RCC 7860 (cell line): Measurements from ENCODE around the gene PRKCA.
"Not testable (repeated sequence)": the region's sequence is repeated elsewhere in the genome, so short reads cannot be mapped to it uniquely, and the experiment has no call there.

Source experiments
- DNase-seq: peaks from one replicate; pipeline ENCODE4 v3.0.0-alpha.2; 2015; ENCODE audit warnings: low spot score
- FAIRE-seq: peaks from 2 replicates; lab custom pipeline; 2012; peaks lifted over from hg19 to GRCh38; lab: Jason Lieb, UNC

The PRKCA gene

DNA sequence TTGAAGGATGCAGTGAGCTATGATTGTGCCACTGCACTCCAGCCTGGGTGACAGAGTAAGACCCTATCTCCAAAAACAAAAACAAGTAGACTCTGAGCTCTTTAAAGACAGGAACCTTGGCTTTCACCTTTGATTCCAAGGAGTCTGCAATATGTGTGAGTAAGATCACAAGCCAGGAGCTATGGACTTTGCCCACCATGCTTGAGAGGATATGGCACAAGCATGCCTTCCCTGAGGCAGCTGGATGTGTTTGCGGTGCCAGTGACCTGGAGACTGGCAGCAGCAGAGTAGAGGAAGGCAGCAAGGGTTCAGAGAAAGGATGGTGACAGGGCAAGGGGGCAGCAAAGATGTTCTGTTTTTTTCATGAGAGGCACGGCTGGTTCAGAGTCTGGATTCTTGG, 14.5 kb upstream of the PRKCA start:
- DNase-seq, result peak; percentile 67
- FAIRE-seq, result peak; percentile 66

DNA sequence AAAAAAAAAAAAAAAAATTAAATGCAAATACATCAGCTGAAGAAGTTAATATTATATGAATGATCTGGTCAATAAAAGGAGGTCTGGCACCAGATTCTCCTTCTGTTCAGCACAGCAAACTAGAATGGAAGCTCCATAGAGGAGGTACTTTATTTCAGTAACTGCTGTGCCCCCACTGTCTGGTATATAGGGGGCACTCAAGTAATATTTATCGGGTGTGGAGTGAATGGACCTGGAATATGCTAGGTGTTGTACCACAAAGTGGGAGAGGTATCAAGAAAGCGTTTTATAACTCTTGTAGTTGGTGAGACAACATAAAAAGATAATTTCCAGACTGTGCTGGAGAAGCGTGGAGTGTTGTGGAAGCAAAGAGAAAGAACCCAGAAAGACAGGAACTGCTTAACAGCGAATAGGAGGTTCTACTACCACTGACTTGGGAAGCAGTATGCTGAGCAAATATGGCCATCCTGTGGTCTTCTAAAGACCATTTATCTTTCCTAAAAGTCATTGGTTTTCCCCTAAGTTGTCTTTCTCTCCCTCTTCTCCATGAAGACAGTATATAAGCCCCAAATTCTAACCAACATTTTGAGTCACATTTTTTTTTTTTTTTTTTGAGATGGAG, 12.2 kb upstream of the PRKCA start:
- no peak for FAIRE-seq
- no peak for DNase-seq

DNA sequence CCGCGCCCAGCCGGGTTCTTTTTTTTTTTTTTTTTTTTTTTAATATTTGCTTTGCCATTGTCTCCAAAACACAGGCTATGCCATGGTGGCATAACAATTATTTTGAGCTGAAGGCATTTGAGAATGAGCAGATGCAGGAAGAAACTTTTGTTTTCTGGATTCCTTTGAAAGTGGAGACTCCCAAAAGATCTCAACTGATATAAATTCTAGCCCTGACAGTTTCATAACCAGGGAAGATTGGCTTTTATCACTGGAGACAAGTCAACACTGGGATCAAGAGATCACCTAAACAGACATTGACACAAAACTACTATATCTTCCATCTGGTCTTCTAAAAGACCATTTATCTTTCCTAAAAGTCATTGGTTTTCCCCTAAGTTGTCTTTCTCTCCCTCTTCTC, 10.1 kb upstream of the PRKCA start:
- DNase-seq (no peak), FAIRE-seq (no peak)

DNA sequence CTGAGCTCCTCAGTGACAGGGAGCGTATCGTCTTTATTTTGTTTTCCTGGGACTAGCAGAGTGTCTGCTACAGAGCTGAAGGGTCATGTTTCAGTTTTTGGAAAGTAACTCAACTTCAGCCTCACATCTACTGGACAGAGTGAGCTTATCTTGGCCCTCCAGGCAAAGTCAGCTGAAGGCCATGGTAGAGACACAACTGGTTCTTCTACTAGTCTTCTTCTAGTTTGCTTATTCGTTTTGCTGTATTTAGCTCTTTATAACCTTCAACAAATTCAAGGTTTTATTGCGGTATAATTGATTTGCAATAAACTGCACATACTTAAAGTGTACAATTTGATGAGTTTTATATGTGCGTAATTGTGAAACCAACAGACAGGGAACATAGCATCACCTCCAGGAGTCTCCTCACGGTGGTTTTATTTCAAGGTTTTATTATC, 6.1 kb upstream of the PRKCA start:
- no peak for DNase-seq
- FAIRE-seq, result no peak

DNA sequence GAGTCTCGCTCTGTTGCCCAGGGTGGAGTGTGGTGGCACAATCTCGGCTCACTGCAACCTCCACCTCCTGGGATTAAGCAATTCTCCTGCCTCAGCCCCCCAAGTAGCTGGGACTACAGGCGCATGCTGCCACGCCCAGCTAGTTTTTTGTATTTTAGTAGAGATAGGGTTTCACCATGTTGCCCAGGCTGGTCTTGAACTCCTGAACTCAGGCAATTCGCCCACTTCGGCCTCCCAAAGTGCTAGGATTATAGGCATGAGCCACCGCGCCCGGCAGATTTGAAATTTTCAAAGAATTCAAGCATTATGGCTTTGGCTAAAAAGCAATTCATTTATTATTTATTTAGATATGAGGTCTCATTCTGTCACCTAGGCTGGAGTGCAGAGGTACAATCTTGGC, 5.0 kb upstream of the PRKCA start:
- FAIRE-seq, DNase-seq: not testable (repeated sequence)

DNA sequence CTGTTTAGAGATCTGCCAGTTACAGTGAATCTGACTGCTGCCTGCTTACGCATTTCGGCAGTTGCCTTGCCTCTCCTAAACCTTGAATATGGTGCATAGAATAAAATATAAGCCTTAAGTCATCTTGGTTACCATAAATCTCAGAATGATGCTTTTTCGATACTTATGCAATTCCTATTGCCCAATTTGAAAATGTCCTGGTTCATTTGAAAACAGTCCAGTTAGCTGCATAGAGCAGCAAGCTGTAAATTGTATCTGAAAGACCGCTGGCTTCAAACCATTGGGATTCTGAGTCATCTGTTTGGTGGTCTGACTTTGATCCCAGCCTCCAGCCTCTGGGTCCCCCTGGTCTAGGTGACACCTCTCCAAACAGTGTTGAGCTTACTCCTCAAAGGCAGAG, 2.7 kb upstream of the PRKCA start:
- FAIRE-seq (no peak), DNase-seq (no peak)

DNA sequence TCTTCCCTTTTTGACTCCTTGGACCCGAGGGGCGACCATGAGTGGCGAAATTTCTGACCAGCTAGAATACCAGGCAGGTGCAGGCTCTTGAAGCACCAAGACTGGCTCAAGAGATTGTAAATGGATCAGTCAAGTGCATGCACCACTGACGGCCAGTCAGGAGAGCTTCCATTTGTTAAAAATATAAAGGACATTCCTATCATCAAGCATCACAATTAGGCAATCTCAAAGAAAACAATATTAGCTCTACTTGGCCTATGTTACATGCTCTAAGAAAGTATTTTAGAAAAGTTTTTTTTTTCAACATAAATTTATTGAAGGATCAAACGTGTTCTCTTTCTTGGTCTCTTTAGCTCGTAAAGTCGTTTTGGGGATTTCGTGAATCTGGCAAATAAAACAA, 1.5 kb upstream of the PRKCA start:
- DNase-seq (no peak), FAIRE-seq (no peak)

DNA sequence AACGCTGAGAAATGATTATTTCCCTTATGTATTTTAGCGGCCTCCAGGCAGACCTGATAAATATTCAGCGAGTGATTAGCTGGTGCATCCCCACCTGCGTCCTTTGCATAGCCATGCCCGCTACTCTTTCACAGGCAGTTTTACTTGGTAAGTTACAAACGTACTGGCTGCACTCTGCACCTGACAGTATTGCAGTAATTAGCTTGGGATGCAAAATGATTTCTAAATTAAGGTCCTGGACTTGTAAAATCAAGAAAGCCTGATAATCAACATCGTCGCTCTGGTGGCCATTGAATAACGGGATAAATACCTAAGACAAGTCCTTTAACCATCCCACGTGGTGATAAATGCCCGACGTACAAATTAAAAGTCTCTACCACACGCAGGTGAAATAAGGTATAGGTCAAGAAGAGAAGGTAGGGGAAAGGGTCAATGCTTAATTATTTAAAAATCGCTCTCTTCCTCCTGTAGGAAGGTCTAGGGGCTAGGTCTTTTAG, 998 bp upstream of the PRKCA start:
- no peak for FAIRE-seq

DNA sequence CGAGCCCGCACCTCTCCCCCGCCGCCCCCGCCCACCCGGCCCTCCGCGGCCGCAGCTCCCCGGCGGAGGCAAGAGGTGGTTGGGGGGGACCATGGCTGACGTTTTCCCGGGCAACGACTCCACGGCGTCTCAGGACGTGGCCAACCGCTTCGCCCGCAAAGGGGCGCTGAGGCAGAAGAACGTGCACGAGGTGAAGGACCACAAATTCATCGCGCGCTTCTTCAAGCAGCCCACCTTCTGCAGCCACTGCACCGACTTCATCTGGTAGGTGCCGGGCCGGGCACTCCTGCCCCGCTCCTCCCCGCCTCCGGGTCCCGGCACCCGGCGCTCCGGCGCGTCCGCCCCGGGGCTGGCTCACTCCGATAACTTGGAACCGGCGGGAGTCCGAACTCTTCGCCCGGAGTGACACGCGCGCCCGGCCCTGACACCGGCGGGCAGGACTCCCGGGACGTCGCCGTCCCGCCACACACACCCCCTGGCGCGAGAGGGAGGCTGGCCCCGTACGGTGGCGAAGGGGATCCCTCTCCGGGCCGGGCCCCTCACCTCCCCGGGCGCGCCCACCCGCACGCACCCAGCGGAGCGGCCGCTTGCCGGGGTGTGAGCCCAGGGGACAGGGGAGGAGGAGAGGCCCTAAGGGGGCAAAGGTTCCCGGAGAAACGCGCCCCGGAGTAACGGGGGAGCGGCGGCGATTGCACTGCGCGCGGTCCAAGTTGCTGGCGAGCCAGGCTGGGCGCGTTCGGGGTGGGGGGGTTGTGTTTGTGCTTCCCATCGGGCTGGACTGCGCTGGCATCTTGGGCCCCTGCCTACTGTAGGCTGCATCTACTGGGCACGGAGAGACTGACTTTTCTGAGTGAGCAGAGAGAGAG, 581 bp downstream of the PRKCA start:
- DNase-seq (peak; percentile 62), FAIRE-seq (no peak)

More for the DNA sequence above, 998 bp upstream of the PRKCA start:
- DNase-seq, result no peak

DNA sequence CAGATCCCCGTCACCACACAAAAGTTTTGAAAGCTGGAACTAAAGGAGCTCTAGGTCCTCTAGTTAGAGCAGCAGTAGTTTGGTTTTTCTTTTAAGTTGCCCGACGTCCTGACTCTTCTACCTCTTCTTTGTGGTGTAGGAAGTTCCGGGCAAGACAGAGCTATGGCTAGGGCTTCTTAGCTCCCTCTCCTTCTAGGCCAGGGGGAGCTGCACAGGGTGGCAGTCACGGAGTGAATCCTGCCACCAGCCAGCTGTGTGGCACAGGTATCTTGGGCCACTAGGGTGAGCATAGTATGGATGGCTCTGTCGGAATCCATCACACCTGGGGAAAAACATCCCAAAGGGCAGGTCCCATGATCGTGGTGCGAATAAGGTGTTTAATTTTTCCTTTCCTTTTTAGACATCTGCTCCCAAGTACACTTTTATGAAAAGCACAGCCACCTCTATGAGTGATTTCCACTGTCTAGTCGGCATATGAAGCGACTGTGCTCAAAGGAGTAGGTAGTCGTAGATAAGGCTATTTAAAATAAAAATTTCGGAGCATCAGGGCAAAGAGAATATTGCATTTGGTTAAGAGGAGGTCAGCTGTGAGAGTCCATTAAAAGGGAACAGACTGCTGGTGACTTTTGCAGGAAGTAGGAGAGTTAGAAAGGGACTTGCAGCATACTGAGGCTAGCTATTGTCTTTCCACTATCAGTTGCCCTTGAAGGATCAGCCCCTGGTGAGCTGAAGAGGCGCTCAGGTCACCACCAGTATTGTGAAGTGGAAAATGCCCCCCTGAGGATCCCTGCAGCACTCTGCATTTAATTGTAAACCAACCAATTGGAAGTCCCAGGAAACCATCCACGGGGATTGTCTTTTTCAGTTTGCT, 2.1 kb downstream of the PRKCA start:
- DNase-seq (peak; percentile 63), FAIRE-seq (peak; percentile 71)

DNA sequence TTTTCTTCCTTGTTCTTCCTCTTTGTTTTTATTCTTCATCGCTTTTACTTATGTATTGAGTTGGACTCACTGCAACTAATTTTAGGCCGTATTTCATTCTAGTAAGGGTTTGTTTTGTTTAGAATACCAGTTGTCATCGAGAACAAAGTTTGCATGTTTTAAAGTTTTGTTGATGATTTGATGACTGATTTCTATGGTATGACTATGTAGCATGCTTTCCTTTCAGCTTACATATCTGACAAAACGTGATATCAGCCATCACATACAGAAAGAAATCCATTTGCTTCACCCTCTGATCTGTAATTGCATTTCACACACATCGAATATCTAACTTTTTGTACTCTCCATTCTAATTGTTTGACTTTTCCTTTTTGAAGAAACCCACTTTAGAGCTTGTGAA, 4.0 kb downstream of the PRKCA start:
- DNase-seq, result no peak
- FAIRE-seq, result no peak

DNA sequence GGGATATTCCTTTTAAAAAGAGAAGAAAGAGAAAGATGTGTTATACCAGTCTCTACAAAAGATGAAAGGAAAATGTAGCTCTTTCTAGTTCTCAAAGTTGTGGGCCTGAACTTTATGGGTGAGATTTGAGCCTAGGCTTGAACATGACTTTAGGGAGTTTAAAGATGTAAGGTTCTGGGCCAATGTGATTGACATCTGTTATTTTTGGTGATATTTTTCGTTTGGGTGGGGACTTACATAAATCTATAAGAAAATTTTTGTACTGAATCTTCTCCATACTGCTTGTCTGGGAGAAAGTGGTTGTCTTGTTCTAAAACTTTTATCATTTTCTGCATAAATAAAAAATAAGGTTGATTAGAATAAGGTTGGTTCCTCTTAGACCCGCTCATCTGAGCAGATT, 4.8 kb downstream of the PRKCA start:
- FAIRE-seq, result no peak

DNA sequence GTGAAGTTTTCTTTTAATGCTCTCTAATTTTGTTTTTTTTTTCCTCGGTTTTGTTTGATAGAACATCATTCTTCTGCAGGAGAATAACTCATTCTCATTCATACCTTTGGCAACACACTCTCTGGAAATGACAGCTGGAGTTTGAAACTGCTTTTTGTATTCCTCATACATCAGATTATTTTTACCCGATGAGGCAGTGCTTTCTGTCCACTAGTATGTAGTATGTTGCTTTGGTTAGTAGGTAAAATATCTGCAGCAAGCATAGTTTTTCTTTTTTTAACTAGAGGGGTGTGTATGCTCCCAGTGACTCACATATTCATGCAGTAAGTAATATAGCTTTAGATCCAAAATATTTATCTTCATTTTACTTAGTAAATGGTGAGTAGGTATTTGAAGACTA, 6.4 kb downstream of the PRKCA start:
- FAIRE-seq (no peak), DNase-seq (no peak)

More for the DNA sequence above, 4.8 kb downstream of the PRKCA start:
- DNase-seq, result no peak

DNA sequence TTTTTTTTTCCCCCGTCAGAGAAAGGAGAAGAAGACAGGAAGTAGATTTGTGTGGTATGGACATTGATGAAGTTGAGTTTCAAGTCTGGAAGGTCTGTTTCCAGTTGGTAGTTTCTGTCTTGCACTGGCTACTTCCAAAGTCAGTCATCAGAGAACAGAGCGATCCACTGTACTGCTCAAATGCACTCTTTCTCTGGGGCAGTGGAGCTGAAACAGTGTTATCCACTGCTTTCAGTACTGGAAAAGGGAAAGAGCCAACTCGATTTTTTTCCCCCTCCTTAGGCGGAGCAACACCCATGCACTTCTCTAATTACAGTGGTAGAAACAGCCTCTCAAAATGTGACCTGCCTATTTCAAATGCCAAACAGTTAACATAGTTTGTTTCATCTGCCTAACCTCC, 7.4 kb downstream of the PRKCA start:
- DNase-seq (no peak), FAIRE-seq (no peak)

DNA sequence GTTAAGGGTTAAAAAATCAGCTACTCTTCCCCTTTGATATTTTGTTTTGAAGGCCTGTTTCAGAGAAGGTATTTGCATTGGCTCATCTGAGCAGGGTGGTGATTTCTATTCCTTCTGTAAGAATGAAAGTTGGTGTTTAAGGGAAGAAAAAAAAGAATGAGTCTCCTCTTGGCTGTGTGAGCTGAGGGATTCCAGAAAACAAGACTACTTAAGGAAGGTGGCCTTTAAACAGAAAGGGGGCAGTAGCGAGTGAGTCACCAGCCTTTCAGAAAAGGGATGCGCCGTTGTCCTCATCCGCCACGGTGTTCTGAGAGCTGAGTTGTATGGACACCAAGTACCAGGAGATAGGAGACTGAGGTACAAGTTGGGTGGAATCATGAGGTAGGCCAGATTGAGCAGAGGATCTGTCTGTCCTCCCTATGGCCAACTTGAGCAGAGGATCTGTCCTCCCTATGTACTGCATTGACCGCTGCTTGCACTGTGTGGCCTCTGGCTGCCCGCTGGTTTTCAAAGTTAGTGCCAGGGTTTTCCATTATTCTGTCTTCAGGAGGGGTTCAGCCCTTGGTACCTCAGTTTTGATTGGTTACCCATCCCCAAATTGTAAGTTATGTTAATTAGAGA, 8.2 kb downstream of the PRKCA start:
- no peak for DNase-seq
- no peak for FAIRE-seq

DNA sequence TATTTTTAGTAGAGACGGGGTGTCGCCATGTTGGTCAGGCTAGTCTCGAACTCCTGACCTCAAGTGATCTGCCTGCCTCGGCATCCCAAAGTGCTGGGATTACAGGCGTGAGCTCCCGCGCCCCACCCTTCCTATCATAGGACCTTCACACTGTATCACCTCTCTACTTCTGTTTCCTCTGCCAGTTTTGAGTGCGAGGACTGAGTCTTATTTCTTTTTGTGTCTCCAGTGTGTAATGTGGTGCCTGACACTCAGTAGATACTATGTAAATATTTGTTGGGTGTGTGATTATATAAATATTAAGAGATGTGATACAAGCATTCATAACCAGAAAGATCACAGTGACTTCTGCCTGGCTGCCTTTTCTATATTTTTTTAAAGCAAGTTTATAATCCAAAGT, 10.5 kb downstream of the PRKCA start:
- DNase-seq (no peak), FAIRE-seq (no peak)

DNA sequence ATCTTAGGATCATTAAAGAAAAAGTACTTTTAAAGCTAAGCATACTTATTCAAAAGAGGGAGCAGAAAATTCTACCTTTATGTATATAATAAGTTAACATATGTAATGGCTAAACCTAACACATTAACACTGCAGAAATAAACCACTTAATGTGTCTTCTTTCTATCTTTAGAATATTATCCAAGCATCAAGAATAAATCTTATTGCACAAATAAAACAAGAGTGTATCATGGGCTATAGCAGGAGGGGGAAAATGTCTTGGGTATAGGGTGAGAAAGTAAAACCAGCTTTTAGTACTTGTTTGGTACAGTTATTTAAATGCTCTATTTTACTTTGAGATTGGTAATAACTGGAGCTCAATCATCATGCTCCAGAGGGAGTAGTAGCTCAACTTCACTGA, 10.9 kb downstream of the PRKCA start:
- FAIRE-seq, result no peak

DNA sequence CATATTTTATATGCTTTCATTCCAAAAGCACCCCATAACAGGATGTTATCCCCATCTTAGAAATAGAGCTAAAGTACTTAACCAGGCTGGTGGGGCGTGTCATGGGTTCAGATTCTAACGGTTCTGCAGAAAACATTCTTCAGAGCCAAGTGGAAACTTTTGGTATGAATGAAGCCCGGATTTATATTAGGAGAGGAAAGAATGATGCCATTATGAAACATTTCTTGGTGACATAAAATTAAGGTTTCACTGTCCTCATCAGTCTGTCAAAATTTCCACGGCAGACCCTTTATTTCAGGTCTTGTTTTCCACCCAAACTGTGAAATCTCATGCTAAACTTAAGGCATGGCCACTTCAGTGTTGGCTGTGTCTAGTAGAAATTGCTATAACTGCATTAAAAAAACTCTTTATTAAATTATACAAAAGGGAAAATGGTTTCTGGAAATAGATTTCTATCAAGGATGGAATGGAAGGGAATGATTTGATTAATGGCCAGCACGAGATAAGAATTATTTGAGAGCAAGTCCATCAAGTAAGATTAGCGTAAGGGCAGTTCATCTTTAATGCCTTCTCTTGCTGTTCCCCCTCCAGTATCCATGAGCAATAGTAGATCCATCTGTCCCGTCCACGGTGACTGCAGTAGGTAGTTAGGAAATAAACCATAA, 11.7 kb downstream of the PRKCA start:
- no peak for DNase-seq
- FAIRE-seq, result no peak

More for the DNA sequence above, 10.9 kb downstream of the PRKCA start:
- DNase-seq, result no peak

DNA sequence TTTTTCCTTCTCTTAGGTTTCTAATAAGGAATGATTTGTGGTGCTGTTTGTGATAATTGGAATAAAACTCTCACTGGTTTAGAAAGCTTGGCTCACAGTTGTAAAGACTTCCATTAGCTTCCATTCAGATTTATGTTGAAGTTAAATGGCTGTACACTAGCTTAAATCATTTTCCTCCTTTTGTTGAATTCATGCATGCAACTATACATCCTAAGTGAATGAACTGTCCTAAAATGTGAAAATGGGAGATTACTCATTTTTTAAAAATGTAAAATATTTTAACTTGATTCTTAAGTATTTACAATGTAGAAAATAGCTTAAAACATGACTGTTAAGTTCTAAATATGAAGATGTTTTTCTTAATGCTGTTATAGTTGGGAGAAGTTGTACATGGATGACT, 15.2 kb downstream of the PRKCA start:
- DNase-seq (no peak), FAIRE-seq (peak; percentile 67)

DNA sequence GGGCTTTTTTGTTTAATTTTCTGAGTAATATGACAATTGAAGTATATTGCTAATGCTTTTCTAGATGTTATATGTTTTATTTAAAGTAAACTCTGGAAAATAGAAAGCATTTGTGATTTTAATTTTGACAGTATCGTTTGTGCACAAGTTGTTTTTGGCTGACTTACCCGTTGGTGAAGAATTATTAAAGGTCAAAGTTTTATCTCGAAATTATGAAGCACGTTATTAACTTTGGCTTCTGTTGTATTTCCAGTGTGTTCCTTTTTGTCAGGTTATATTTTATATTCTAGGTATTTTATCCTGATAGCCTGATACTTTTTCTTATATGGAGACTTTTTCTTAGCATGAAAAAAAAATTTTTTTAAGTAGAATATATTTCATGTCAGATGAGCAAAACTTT, 16.8 kb downstream of the PRKCA start:
- no peak for DNase-seq
- no peak for FAIRE-seq
